ENCODE results near the gene RPL21. TPM values are rescaled to one million over a fixed set of nuclear protein-coding genes. Genes with fewer than 3 reads are reported as not detected.
A peak's percentile ranks its signal among the peaks of the same experiment; 100 is the strongest.

Gene RPL21
- total RNA-seq (100 to 1,000 TPM; 498 to 733 (median 598) TPM), polyA plus RNA-seq (1,000 to 10,000 TPM in 1 of 2 donors, 100 to 1,000 TPM in 1; 574 to 1,188 TPM)
- long read RNA-seq, donor 1, transcript RPL21-202 (6 exons, 815 nt) = major isoform, 26 of 37 reads
- long read RNA-seq, donor 1, partial matches to known transcripts = 5 of 37 reads
- long read RNA-seq, donor 1, other reads (novel, unspliced or antisense) = 1 of 37 reads
- long read RNA-seq, donor 2, transcript RPL21-202 (6 exons, 815 nt) = major isoform, 24 of 36 reads
- long read RNA-seq, donor 2, partial matches to known transcripts = 6 of 36 reads
- long read RNA-seq, donor 2, other reads (novel, unspliced or antisense) = 3 of 36 reads
- long read RNA-seq, donor 3, transcript RPL21-202 (6 exons, 815 nt) = major isoform, 9 of 19 reads
- long read RNA-seq, donor 3, partial matches to known transcripts = 3 of 19 reads
- long read RNA-seq, donor 3, other reads (novel, unspliced or antisense) = 6 of 19 reads

DNA sequence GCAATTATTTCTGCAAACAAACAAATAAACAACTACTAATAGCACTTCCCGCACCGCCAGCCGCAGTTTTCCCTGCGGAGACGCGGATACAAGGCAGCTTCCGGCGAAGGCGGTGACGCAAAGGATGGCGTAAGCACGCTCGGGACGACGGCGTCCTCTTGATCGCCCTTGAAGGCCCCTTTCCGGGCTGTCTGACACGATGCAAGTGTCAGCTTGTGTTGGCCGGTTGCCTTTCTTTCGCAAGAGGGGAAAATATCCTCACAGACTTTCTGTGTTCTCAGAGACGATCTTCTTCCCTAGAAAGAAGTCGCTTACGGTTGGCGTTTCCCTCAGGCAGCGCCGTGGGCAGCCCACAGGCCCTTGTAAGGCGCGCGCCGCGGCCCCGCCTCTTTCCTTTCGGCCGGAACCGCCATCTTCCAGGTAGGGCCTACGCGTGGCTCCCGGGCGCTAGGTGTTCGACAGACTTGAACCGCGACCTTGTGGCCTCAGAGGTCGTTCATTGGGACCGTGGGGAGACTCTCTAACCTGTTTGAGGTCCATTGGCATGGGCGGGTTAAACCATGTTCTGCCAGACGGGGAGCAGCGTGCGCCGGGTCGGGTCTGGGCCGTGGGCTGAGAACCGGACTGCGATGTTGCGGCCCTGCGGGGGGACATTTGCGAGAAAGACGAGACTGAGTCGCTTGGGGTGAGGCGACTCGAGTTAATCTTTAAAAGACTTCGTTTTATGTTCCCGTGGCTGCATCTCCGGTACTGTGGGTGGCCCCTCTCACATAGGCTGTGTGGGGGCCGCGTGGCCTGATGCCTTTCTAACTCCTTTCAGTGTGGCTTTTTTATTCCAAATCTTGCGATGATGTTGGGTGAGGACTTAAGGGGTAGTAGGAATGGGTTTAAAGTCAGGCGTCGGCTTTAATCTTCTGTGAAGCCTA lies at the start of gene RPL21:
Gene RPL21, plus strand, starts transcription at position 393 of the 926 bp plus-strand sequence. CDS start 2,219 bp downstream, outside the sequence.
- 0% methylated on average over 69 of the region's 69 CpGs for WGBS, 2 donors
- intact Hi-C loops (cut with DNase I) = loop anchor here in 8 of 10 donors (2.0 to 10.0 kb wide), 5 partner anchors 19 to 267 kb away; partner anchors contain the start of genes USP12 (in 8 of the 8) and RASL11A (in 2 of the 8)
- Histone ChIP-seq H3K27ac (peak within 1 kb of the TSS; percentile 90 to 99 (median 96)), H3K4me3 (peak within 1 kb of the TSS; percentile 74 to 94 (median 80)), H3K27me3 (no peaks in the 10 kb centered on the region), H3K9me3 (no peaks in the 10 kb centered on the region), H3K36me3 (peaks cover 0 to 35% (median 0%) of the 10 kb centered on the region in 9 donors), H3K4me1 (peaks cover 6 to 52% (median 39%) of the 10 kb centered on the region in 9 donors)
- DNase-seq = peak; percentile 95 to 98
- ATAC-seq = peak; percentile 98 to 99 (median 99)
- TF ChIP-seq, protein P1, sequence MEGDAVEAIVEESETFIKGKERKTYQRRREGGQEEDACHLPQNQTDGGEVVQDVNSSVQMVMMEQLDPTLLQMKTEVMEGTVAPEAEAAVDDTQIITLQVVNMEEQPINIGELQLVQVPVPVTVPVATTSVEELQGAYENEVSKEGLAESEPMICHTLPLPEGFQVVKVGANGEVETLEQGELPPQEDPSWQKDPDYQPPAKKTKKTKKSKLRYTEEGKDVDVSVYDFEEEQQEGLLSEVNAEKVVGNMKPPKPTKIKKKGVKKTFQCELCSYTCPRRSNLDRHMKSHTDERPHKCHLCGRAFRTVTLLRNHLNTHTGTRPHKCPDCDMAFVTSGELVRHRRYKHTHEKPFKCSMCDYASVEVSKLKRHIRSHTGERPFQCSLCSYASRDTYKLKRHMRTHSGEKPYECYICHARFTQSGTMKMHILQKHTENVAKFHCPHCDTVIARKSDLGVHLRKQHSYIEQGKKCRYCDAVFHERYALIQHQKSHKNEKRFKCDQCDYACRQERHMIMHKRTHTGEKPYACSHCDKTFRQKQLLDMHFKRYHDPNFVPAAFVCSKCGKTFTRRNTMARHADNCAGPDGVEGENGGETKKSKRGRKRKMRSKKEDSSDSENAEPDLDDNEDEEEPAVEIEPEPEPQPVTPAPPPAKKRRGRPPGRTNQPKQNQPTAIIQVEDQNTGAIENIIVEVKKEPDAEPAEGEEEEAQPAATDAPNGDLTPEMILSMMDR (IDR thresholded peaks at IDR 0.05) = peak in 1 of 9 donors; percentile 5

DNA sequence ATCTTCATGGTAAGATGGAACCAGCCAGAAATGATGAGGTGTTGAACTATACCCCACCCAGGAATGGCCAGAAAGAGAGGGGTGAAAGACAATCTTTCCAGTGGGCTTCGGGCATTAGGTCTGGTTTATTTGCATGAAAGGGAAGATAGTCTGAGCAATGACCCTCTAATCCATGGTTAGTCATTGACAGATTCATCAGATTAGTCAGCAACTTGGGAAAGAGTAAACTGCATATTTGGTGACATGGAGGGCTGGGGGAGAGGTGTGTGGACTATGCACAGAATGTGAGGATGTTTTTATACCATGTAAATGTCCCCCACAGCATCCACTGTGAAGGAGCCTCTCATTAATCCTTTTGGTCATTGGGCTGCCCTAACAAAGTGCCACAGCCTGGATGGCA lies 49.7 kb upstream of the RPL21 start:
- 88% methylated on average over 1 of the region's 1 CpG for WGBS, 2 donors
- H3K27ac ChIP-seq = no peak overlapping the region
- DNase-seq (no peak), ATAC-seq (no peak)
- no peaks in the 10 kb centered on the region for H3K4me1 ChIP-seq
- no peaks in the 10 kb centered on the region for H3K27me3 ChIP-seq
- H3K36me3 ChIP-seq = no peaks in the 10 kb centered on the region
- intact Hi-C loops (cut with DNase I) = loop anchor here in 4 of 10 donors (5.0 to 10.0 kb wide), 2 partner anchors 214 to 217 kb away; no protein-coding TSS in a partner anchor
- TF ChIP-seq, protein P1 (IDR thresholded peaks at IDR 0.05) = no peak
- no peak overlapping the region for H3K4me3 ChIP-seq
- H3K9me3 ChIP-seq = peaks cover 0 to 6% (median 0%) of the 10 kb centered on the region in 11 donors

DNA sequence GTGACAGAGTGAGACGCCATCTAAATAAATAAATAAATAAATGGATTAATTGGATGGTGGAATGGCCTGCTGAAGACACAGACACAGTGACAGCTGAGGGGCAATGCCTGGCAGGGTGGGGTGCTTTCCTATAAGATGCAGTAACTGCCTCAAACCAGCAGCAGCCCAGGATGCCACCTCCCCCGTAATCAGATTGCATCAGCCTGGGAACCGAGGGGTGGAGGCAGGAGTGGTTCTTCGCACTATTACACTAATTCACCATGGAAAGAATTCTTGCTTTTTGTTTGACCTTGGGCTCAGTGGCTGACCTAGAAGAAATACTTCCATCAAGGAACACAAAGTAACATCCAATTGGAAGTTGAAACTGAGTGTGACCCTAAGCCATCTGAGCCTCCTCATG lies 48.2 kb upstream of the RPL21 start:
- no peaks in the 10 kb centered on the region for H3K9me3 ChIP-seq
- intact Hi-C loops (cut with DNase I) = loop anchor here in 4 of 10 donors (5.0 to 10.0 kb wide), 2 partner anchors 216 to 218 kb away; no protein-coding TSS in a partner anchor
- no peaks in the 10 kb centered on the region for H3K36me3 ChIP-seq
- H3K4me3 ChIP-seq = no peak overlapping the region
- H3K4me1 ChIP-seq = no peaks in the 10 kb centered on the region
- no peak for DNase-seq
- TF ChIP-seq, protein P1 (IDR thresholded peaks at IDR 0.05) = no peak
- H3K27ac ChIP-seq = no peak overlapping the region
- no peak for ATAC-seq
- WGBS, 2 donors = 87 to 93% methylated on average over 4 of the region's 4 CpGs
- no peaks in the 10 kb centered on the region for H3K27me3 ChIP-seq

DNA sequence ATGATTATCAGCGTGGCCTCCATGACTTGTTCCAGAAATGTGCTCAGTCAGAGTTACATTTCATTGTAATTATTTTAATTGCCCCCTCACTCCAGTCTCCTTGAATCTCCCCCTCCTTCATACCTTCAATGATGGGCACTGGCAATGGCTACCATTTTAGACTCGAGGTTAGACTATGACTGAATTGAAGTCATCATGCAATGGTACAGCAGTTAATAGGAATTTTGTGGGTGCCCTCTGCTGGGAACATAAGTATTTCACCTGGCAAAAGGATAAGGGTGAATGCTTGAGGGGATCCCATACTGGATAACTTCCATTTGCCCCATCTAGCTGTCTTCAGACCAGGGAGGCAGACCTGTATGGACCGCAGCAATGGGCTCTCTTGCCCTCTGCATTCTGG lies 47.5 kb upstream of the RPL21 start:
- WGBS, 2 donors = 78 to 81% methylated on average over 3 of the region's 3 CpGs
- TF ChIP-seq, protein P1 (IDR thresholded peaks at IDR 0.05) = peak in 7 of 9 donors; percentile 19 to 44 (median 32)
- H3K36me3 ChIP-seq = no peaks in the 10 kb centered on the region
- H3K27me3 ChIP-seq = no peaks in the 10 kb centered on the region
- H3K4me3 ChIP-seq = no peak overlapping the region
- peaks cover 0 to 4% (median 0%) of the 10 kb centered on the region in 11 donors for H3K9me3 ChIP-seq
- ATAC-seq = peak in 1 of 8 donors; percentile 51
- no peaks in the 10 kb centered on the region for H3K4me1 ChIP-seq
- DNase-seq = no peak
- H3K27ac ChIP-seq = no peak overlapping the region
- intact Hi-C loops (cut with DNase I) = loop anchor here in 6 of 10 donors (2.0 to 10.0 kb wide), 3 partner anchors 217 to 219 kb away; no protein-coding TSS in a partner anchor
